CD4-positive, alpha-beta memory T cell (primary cell): ENCODE data around the gene ACTG1. TPM values are rescaled to one million over a fixed set of nuclear protein-coding genes. Genes with fewer than 3 reads are reported as not detected.

ENCODE experiments used
- CTCF ChIA-PET: fragments of 350-600 bp; sonication (Branson Sonifier 250); formaldehyde crosslinking; loops from one replicate; lab custom pipeline; 2021; ENCODE audit warnings: inconsistent platforms; ENCODE audit not compliant: partially characterized antibody; lab: Charles Lee
- POLR2A ChIA-PET: fragments of 350-600 bp; sonication (Branson Sonifier 250); formaldehyde crosslinking; loops from one replicate; lab custom pipeline; 2021; ENCODE audit not compliant: partially characterized antibody; lab: Charles Lee
- DNase-seq, 5 donors: peaks; one replicate each; pipeline versions ENCODE4 v3.0.0 to v3.0.0-alpha.2; 2020 to 2022; ENCODE audit warnings: mixed read lengths in 1 of 5
- H3K27ac ChIP-seq: one replicate; pipeline ENCODE4 v1.7.0; 2013; ENCODE audit warnings: low read depth, low read length
- H3K27me3 ChIP-seq: 2 replicates; pipeline ENCODE4 v1.7.0; 2013; ENCODE audit warnings: mild to moderate bottlenecking, low read length, moderate library complexity; ENCODE audit not compliant: insufficient read depth
- H3K36me3 ChIP-seq: 2 replicates; pipeline ENCODE4 v1.7.0; 2013; ENCODE audit warnings: mild to moderate bottlenecking, low read length, moderate library complexity; ENCODE audit not compliant: insufficient read depth
- H3K4me1 ChIP-seq: 2 replicates; pipeline ENCODE4 v1.7.0; 2013; ENCODE audit warnings: mild to moderate bottlenecking, low read length, moderate library complexity; ENCODE audit not compliant: insufficient read depth
- H3K4me3 ChIP-seq, 2 donors: one replicate each; pipeline ENCODE4 v1.7.0; 2013; ENCODE audit warnings: low read length in 2 of 2, mild to moderate bottlenecking in 1 of 2
- H3K9me3 ChIP-seq, 2 donors: one replicate each; pipeline ENCODE4 v1.7.0; 2013; ENCODE audit warnings: low read length in 2 of 2, control low read depth in 1 of 2; ENCODE audit not compliant: control insufficient read depth in 1 of 2
- H3K27ac Mint-ChIP-seq, 7 donors: one replicate each; pipeline ENCODE4 v1.8.0; 2020 to 2021; ENCODE audit warnings: mixed read lengths in 7 of 7, mild to moderate bottlenecking in 6 of 7, inconsistent platforms in 3 of 7, moderate library complexity in 3 of 7
- H3K27me3 Mint-ChIP-seq, 2 donors: one replicate each; pipeline ENCODE4 v1.8.0; 2020 to 2021; ENCODE audit warnings: mixed read lengths in 2 of 2
- H3K36me3 Mint-ChIP-seq, 2 donors: one replicate each; pipeline ENCODE4 v1.8.0; 2020 to 2021; ENCODE audit warnings: mixed read lengths in 2 of 2, inconsistent platforms in 1 of 2, mild to moderate bottlenecking in 1 of 2
- H3K4me1 Mint-ChIP-seq, 4 donors: one replicate each; pipeline ENCODE4 v1.8.0; 2020 to 2021; ENCODE audit warnings: mixed read lengths in 4 of 4, mild to moderate bottlenecking in 1 of 4
- H3K4me3 Mint-ChIP-seq, 8 donors: one replicate each; pipeline ENCODE4 v1.8.0; 2020 to 2021; ENCODE audit warnings: mixed read lengths in 8 of 8, mild to moderate bottlenecking in 7 of 8, moderate library complexity in 6 of 8, inconsistent platforms in 3 of 8
- H3K9me3 Mint-ChIP-seq, 8 donors: one replicate each; pipeline ENCODE4 v1.8.0; 2020 to 2021; ENCODE audit warnings: mixed read lengths in 8 of 8, mild to moderate bottlenecking in 5 of 8, inconsistent platforms in 3 of 8, moderate library complexity in 1 of 8
- intact Hi-C: fragments of 100-400 bp; cut with micrococcal nuclease; formaldehyde crosslinking; loops from one replicate; pipeline ENCODE4 v1.15.1; 2023
- polyA plus RNA-seq, 2 donors: library from polyadenylated mRNA; unstranded; fragments of 300-500 nt; fragmentation: Illumina TruSeq; gene quantifications; one replicate each; pipeline ENCODE4 v1.2.3, GENCODE V29; 2021
- total RNA-seq, 2 experiments: library from RNA; stranded (reverse); gene quantifications; one replicate each; pipeline ENCODE4 v1.2.3, GENCODE V29; 2021

Gene ACTG1
- total and polyA plus RNA-seq, 4 experiments from 2014 or later: 1,031 to 1,651 (median 1,188) TPM

- CTCF ChIA-PET: no interaction called here
- Mint-ChIP-seq H3K4me3 (no peak overlapping the region), H3K9me3 (no peaks in the 10 kb centered on the region), H3K36me3 (no peaks in the 10 kb centered on the region), H3K27me3 (peaks cover 0 to 6% of the 10 kb centered on the region in 2 donors), H3K27ac (no peak overlapping the region), H3K4me1 (peaks cover 0 to 3% (median under 1%) of the 10 kb centered on the region in 4 donors)
- H3K27ac ChIP-seq: no peak overlapping the region
- H3K4me1 ChIP-seq: no peaks in the 10 kb centered on the region
- H3K36me3 ChIP-seq: no peaks in the 10 kb centered on the region
- no peak overlapping the region for H3K4me3 ChIP-seq
- no peaks in the 10 kb centered on the region for H3K9me3 ChIP-seq
- no peaks in the 10 kb centered on the region for H3K27me3 ChIP-seq
- DNase-seq: no peak
- POLR2A ChIA-PET: interaction anchor here (1.5 to 2.0 kb wide), 2 partner anchors 10 to 14 kb away, joined by 5 to 8 read pairs; partner anchors contain the start of gene ACTG1
- intact Hi-C loops: no loop called here
These were observed 13.5 kb downstream of the ACTG1 start for GRCh38 chr17:81498953-81499600.

- POLR2A ChIA-PET: no interaction called here
These were observed 17.8 kb downstream of the ACTG1 start for GRCh38 chr17:81494626-81495377.

GRCh38 chr17:81493198-81494038 is 19.2 kb downstream of the ACTG1 start:
- peaks cover 0 to 5% (median 2%) of the 10 kb centered on the region in 4 donors for H3K4me1 Mint-ChIP-seq
- H3K27me3 Mint-ChIP-seq: peaks cover 2 to 6% of the 10 kb centered on the region in 2 donors
- peak in 1 of 5 donors; percentile 7 for DNase-seq
- H3K4me1 ChIP-seq: peaks cover 4% of the 10 kb centered on the region
- H3K27ac ChIP-seq: no peak overlapping the region
- no peaks in the 10 kb centered on the region for H3K36me3 Mint-ChIP-seq
- ChIA-PET CTCF (interaction anchor here (0.8 kb wide), 1 partner anchor 14 kb away, joined by 3 read pairs; no protein-coding TSS in a partner anchor), POLR2A (interaction anchor here (0.6 kb wide), 1 partner anchor 20 kb away, joined by 3 read pairs; no protein-coding TSS in a partner anchor)
- H3K36me3 ChIP-seq: no peaks in the 10 kb centered on the region
- H3K4me3 ChIP-seq: no peak overlapping the region
- intact Hi-C loops: no loop called here
- no peak overlapping the region for H3K4me3 Mint-ChIP-seq
- H3K27me3 ChIP-seq: no peaks in the 10 kb centered on the region
- H3K9me3 ChIP-seq: no peaks in the 10 kb centered on the region
- no peaks in the 10 kb centered on the region for H3K9me3 Mint-ChIP-seq
- no peak overlapping the region for H3K27ac Mint-ChIP-seq

More at GRCh38 chr17:81494626-81495377, 17.8 kb downstream of the ACTG1 start:
- intact Hi-C loops: no loop called here
- no peaks in the 10 kb centered on the region for H3K4me1 ChIP-seq
- peak in 1 of 5 donors; percentile 20 for DNase-seq
- no peaks in the 10 kb centered on the region for H3K9me3 Mint-ChIP-seq
- H3K27me3 Mint-ChIP-seq: peaks cover 2 to 6% of the 10 kb centered on the region in 2 donors
- H3K4me1 Mint-ChIP-seq: peaks cover 0 to 2% (median 1%) of the 10 kb centered on the region in 4 donors
- H3K27ac ChIP-seq: no peak overlapping the region
- no peaks in the 10 kb centered on the region for H3K27me3 ChIP-seq
- no peak overlapping the region for H3K27ac Mint-ChIP-seq
- H3K4me3 ChIP-seq: no peak overlapping the region
- H3K4me3 Mint-ChIP-seq: no peak overlapping the region
- CTCF ChIA-PET: no interaction called here
- no peaks in the 10 kb centered on the region for H3K36me3 Mint-ChIP-seq
- H3K9me3 ChIP-seq: no peaks in the 10 kb centered on the region
- H3K36me3 ChIP-seq: no peaks in the 10 kb centered on the region

GRCh38 chr17:81492706-81493105 is 19.9 kb downstream of the ACTG1 start:
- H3K27ac Mint-ChIP-seq: no peak overlapping the region
- POLR2A ChIA-PET: interaction anchor here (1.6 kb wide), 1 partner anchor 19 kb away, joined by 4 read pairs; the partner anchor contains the start of gene ACTG1

GRCh38 chr17:81492202-81492601 is 20.4 kb downstream of the ACTG1 start:
- POLR2A ChIA-PET: interaction anchor here (1.6 kb wide), 1 partner anchor 20 kb away, joined by 4 read pairs; the partner anchor contains the start of gene ACTG1
- H3K9me3 ChIP-seq: no peaks in the 10 kb centered on the region
- Mint-ChIP-seq H3K27me3 (peaks cover 2 to 3% of the 10 kb centered on the region in 2 donors), H3K27ac (no peak overlapping the region), H3K4me1 (peaks cover 0 to 5% (median 2%) of the 10 kb centered on the region in 4 donors), H3K9me3 (no peaks in the 10 kb centered on the region), H3K36me3 (no peaks in the 10 kb centered on the region), H3K4me3 (no peak overlapping the region)
- H3K36me3 ChIP-seq: no peaks in the 10 kb centered on the region
- H3K4me1 ChIP-seq: peaks cover 10% of the 10 kb centered on the region
- intact Hi-C loops: no loop called here
- H3K27me3 ChIP-seq: no peaks in the 10 kb centered on the region
- H3K27ac ChIP-seq: no peak overlapping the region
- CTCF ChIA-PET: no interaction called here
- DNase-seq: peak in 1 of 5 donors; percentile 4
- H3K4me3 ChIP-seq: no peak overlapping the region

More at GRCh38 chr17:81492706-81493105, 19.9 kb downstream of the ACTG1 start:
- H3K9me3 ChIP-seq: no peaks in the 10 kb centered on the region
- peaks cover 5% of the 10 kb centered on the region for H3K4me1 ChIP-seq
- H3K4me3 ChIP-seq: no peak overlapping the region
- no peak for DNase-seq
- H3K4me3 Mint-ChIP-seq: no peak overlapping the region
- no peaks in the 10 kb centered on the region for H3K9me3 Mint-ChIP-seq
- H3K27me3 Mint-ChIP-seq: peaks cover 2 to 3% of the 10 kb centered on the region in 2 donors
- no peaks in the 10 kb centered on the region for H3K36me3 ChIP-seq
- peaks cover 0 to 5% (median 2%) of the 10 kb centered on the region in 4 donors for H3K4me1 Mint-ChIP-seq
- intact Hi-C loops: no loop called here
- CTCF ChIA-PET: interaction anchor here (0.8 kb wide), 1 partner anchor 14 kb away, joined by 3 read pairs; no protein-coding TSS in a partner anchor
- H3K27me3 ChIP-seq: no peaks in the 10 kb centered on the region
- H3K36me3 Mint-ChIP-seq: no peaks in the 10 kb centered on the region
- no peak overlapping the region for H3K27ac ChIP-seq

GRCh38 chr17:81491761-81492160 is 20.8 kb downstream of the ACTG1 start:
- DNase-seq: peak in 1 of 5 donors; percentile 7
- H3K9me3 Mint-ChIP-seq: no peaks in the 10 kb centered on the region
- intact Hi-C loops: no loop called here
- peaks cover 0 to 5% (median 2%) of the 10 kb centered on the region in 4 donors for H3K4me1 Mint-ChIP-seq
- CTCF ChIA-PET: no interaction called here
- no peak overlapping the region for H3K4me3 Mint-ChIP-seq
- H3K4me3 ChIP-seq: no peak overlapping the region
- no peaks in the 10 kb centered on the region for H3K36me3 Mint-ChIP-seq
- peaks cover 11% of the 10 kb centered on the region for H3K4me1 ChIP-seq
- no peaks in the 10 kb centered on the region for H3K9me3 ChIP-seq
- no peaks in the 10 kb centered on the region for H3K27me3 ChIP-seq
- no peak overlapping the region for H3K27ac Mint-ChIP-seq
- no peak overlapping the region for H3K27ac ChIP-seq
- H3K36me3 ChIP-seq: no peaks in the 10 kb centered on the region
- POLR2A ChIA-PET: interaction anchor here (1.6 kb wide), 1 partner anchor 20 kb away, joined by 4 read pairs; the partner anchor contains the start of gene ACTG1
- H3K27me3 Mint-ChIP-seq: peaks cover 2 to 3% of the 10 kb centered on the region in 2 donors
